ELR (cell line): ENCODE results near the gene OLA1.

Experiments
- DNase-seq: peaks from one replicate; pipeline ENCODE4 v3.0.0-alpha.2; 2015; ENCODE audit warnings: low read depth

OLA1 gene

GRCh38 chr2:174121175-174121574 lies 127.2 kb downstream of the OLA1 start:
- peak; percentile 71 for DNase-seq

GRCh38 chr2:174120346-174120745 lies 128.0 kb downstream of the OLA1 start:
- DNase-seq, result peak; percentile 88

- DNase-seq, result peak; percentile 94
These were observed 130.1 kb downstream of the OLA1 start for GRCh38 chr2:174117951-174118930.

GRCh38 chr2:174112073-174112472 lies 136.3 kb downstream of the OLA1 start:
- DNase-seq, result no peak

GRCh38 chr2:174108579-174108978 lies 139.8 kb downstream of the OLA1 start:
- no peak for DNase-seq

DNA sequence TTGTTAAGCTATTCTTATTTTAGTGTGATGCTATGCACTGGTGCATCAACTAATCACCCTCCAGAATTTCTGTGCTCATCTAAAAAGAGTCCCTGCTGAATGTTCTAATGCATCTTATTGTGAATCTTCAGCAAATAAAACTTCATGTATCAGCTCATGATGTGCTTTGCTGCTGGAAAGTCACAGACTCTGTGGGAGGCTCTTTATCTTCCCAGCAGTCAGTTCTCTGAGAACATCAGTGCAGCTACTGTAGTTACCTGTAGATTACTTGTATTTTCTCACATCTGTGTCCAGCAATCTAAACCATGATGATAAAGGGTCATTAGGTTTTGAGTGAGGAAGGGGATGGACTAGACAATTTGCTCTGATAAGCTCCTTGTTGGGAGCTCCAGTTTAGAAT lies 141.6 kb downstream of the OLA1 start:
- no peak for DNase-seq

DNA sequence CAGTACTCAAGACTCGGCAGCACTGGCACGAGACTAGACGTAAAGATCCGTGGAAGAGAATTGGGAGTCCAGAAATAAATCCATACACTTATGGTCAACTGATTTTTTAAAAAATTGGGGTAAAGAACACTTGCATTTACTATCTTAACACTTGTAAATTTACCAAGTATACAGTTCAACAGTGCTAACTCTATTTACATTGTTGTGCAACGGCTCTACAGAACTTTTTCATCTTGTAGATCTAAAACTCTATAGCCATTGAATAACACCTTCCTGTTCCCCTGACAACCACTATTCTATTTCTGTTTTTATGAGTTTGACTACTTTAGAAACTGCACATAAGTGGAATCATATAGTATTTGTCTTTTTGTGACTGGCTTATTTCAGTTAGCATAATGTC lies 153.8 kb downstream of the OLA1 start:
- DNase-seq, result no peak

DNA sequence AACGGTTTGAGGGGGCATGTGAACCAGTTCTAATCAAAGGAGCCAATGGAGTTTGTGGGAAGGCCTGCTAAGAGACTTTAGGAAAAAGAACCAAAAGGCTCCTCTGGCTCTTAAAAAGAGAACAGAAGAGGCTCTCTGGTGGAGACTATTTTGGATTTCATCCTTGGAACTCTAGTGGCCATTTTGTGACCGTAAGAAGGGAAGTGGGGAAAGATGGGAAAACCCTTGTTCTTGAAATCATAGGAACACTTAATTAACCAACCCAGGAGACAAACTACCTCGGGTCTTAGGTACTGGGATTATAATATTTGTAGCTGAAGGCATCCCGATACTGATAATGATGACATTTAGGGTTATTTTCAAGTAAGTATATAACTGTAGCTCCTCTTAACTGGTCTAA lies 157.9 kb downstream of the OLA1 start:
- DNase-seq, result no peak

- no peak for DNase-seq
These were observed 159.4 kb downstream of the OLA1 start for GRCh38 chr2:174088706-174089460.

GRCh38 chr2:174086708-174087107 lies 161.6 kb downstream of the OLA1 start:
- no peak for DNase-seq

DNA sequence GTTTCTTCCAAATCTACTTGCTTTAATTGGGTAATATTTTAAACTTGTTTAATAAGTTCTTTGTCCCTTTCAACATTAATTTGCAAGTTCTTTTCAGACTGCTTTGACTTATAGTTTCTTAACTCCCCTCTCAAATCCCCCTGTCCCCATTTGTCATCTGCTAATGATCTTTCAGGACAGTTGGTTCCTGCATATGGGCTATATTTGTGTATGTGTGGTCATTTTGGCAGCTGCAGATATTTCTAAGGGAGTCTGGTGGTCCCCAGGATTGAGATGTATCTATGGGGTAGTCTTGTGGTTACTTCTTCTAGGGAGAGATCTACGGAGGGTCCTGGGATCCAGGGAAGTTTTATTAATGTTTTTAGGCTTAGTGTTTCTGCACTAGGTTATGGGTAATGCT lies 162.6 kb downstream of the OLA1 start:
- no peak for DNase-seq

GRCh38 chr2:174083843-174084458 lies 164.4 kb downstream of the OLA1 start:
- no peak for DNase-seq

- no peak for DNase-seq
These were observed 167.6 kb downstream of the OLA1 start for GRCh38 chr2:174080672-174081121.

DNA sequence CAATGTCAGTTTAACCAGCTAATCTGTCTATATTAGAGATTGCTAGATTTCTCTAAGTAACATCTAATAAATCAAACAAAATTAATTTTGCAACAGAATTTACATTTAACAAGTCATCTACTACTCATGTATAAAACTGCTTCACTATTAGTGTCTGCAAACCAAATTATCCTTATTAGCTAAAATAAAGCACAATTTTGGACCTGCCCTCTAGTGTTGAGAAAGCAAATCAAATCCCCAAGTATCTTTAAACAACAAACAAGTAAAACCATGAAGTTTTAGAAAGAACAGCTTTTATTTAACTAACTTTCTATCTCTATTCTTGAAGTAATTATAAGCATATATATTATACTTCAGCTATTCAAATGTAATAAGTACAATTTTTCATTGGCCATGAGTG lies 170.1 kb downstream of the OLA1 start:
- DNase-seq, result peak; percentile 43

- no peak for DNase-seq
These were observed 171.4 kb downstream of the OLA1 start for GRCh38 chr2:174076975-174077374.

DNA sequence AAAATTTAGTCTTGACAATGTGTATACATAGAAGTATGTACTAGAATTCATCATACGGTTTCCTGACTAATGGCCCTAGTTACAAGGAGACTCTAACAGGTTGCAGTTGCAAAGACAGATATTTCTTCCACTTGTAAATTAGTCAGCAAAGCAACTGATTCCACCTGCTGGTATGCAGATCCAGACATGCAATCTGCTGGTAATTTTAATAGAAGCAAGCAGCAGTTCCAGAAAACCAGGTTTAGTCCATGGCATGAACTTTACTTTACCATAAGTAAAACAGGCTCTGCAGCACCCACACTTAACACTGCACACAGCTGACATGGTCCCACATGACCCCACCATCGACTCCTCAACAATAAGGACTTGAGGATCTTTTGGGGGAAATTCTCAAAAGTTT lies 172.3 kb downstream of the OLA1 start:
- DNase-seq, result no peak

DNA sequence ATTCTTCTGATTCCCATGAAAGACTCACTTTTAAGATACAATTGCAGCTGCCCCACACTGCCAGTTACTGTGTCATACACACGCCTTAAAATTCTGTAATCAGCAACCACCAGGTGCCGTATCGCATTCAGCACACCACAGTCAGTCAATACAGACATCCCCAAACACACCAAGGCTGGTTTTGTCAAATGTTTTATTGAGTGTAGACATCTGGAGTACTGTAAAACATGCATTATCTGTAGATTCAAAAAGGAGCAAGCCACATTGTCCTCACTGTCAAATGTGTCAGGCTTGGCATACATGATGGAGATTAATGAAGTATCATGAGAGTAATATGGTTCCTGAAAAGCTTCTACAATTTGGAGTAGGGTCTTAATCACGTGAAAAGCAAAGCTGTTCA lies 173.5 kb downstream of the OLA1 start:
- no peak for DNase-seq

- DNase-seq, result no peak
These were observed 175.5 kb downstream of the OLA1 start for GRCh38 chr2:174072857-174073256.

DNA sequence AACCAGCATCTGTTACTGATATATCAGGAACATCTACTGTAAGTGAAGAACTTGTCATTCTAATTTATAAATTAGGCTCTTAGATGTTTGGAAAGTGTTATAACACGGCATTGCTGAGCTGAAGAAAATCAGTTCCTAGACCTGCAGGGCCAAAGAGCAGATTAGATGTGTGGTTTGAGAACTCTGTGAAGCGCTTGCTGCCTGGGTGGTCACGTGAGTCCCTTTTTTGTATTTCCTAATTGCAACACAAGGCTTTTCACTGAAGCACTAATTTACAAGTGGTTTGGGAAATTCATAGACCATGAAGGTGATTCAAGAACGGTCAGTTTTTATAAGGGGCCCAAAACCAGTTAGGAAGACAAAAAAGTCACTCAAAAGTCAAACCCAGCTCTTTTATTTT lies 176.3 kb downstream of the OLA1 start:
- DNase-seq, result no peak

DNA sequence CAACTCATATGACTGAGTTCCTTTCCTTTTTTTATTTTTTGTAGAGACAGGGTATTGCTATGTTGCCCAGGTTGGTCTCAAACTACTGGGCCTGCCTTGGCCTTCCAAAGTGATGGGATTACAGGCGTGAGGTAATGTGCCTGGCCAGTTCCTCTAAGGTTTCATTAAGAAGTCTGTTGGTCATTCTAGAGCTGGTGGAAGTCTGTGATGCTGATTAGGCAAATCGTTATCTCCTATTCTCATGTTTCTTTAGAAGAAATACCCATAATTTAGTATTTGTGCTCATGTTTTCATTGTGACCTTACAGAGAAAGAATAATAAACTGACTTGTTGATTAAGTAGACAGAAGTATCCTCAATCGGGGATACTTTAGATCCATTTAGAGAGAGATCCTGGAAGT lies 177.0 kb downstream of the OLA1 start:
- DNase-seq, result no peak

- DNase-seq, result no peak
These were observed 178.1 kb downstream of the OLA1 start for GRCh38 chr2:174070281-174070680.

DNA sequence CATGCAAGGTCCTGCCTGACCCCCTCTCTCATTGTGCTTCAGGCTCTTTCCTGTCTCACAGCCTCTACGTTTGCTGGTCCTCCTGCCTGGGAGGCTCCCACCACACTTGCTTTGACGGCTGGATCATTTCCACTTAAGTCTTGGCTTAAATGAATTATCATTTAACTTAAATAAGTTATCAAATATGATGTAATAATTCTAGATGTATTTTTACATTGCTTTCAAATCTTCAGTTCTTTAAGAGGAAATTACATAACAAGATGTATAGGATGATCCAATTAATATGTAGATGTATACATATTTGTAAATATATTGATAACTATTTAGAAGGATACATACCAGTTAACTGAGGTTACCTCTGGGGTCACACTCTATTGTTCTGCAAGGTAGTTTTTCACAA lies 180.5 kb downstream of the OLA1 start:
- DNase-seq, result no peak

- DNase-seq, result peak; percentile 15
These were observed 181.5 kb downstream of the OLA1 start for GRCh38 chr2:174066871-174067270.
